Activated naive CD8-positive, alpha-beta T cell (primary cell): ENCODE measurements around the gene EML3.
A peak's percentile ranks its signal among the peaks of the same experiment; 100 is the strongest.
"Not testable (repeated sequence)": the region's sequence is repeated elsewhere in the genome, so short reads cannot be mapped to it uniquely, and the experiment has no call there.

Experiments used
- H3K27ac Mint-ChIP-seq: one replicate; pipeline ENCODE4 v1.8.0; 2021; ENCODE audit warnings: mixed read lengths
- H3K27me3 Mint-ChIP-seq: one replicate; pipeline ENCODE4 v1.8.0; 2021; ENCODE audit warnings: mixed read lengths
- H3K36me3 Mint-ChIP-seq: one replicate; pipeline ENCODE4 v1.8.0; 2021; ENCODE audit warnings: mixed read lengths
- H3K4me1 Mint-ChIP-seq: one replicate; pipeline ENCODE4 v1.8.0; 2021; ENCODE audit warnings: low read depth, mixed read lengths
- H3K4me3 Mint-ChIP-seq: one replicate; pipeline ENCODE4 v1.8.0; 2021; ENCODE audit warnings: mild to moderate bottlenecking, mixed read lengths
- H3K9me3 Mint-ChIP-seq: one replicate; pipeline ENCODE4 v1.8.0; 2021; ENCODE audit warnings: low read depth, mixed read lengths

The EML3 gene

GRCh38 chr11:62592989-62593421 is 19.6 kb downstream of the EML3 start:
- Mint-ChIP-seq H3K36me3 (peaks cover 8% of the 10 kb centered on the region), H3K27ac (peak overlapping the region; percentile 91)

DNA sequence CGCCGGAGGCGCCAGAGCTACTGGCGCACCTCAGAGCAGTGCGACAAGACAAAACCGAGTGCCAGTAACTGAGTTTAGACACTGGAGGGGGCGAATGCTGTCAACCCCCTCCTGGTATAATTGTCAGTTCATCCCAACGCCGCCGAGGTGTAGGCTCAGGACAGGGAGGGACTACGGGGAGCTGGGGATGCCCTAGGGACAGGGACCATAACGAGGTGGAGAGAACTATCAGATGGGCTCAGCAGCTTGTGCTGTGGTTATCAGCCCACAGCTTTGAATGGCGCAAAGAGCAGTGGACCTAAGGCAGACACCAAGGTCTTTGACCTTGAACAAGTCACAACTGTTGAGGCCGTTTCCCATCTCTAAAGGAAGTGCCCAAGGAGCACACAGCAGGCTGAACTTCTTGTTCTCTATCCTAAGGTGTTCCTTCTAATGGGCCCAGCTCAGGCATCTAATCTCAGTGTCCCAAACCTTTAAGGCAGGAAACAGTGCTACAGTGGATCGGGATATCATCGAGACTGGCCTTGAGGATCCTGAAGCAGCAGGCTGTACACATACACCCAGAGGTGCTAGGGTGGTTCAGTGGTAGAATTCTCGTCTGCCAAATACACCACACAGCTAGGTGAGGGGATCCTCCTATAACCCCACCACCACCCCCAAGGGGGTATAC is 20.3 kb downstream of the EML3 start:
- H3K4me1 Mint-ChIP-seq: peaks cover 48% of the 10 kb centered on the region
- peak overlapping the region; percentile 91 for H3K27ac Mint-ChIP-seq
- peaks cover 5% of the 10 kb centered on the region for H3K36me3 Mint-ChIP-seq
- H3K4me3 Mint-ChIP-seq: peak overlapping the region; percentile 95
- H3K9me3 Mint-ChIP-seq: no peaks in the 10 kb centered on the region
- no peaks in the 10 kb centered on the region for H3K27me3 Mint-ChIP-seq

More at GRCh38 chr11:62592989-62593421, 19.6 kb downstream of the EML3 start:
- Mint-ChIP-seq H3K4me3 (peak overlapping the region; percentile 95), H3K27me3 (no peaks in the 10 kb centered on the region), H3K4me1 (peaks cover 49% of the 10 kb centered on the region), H3K9me3 (no peaks in the 10 kb centered on the region)

DNA sequence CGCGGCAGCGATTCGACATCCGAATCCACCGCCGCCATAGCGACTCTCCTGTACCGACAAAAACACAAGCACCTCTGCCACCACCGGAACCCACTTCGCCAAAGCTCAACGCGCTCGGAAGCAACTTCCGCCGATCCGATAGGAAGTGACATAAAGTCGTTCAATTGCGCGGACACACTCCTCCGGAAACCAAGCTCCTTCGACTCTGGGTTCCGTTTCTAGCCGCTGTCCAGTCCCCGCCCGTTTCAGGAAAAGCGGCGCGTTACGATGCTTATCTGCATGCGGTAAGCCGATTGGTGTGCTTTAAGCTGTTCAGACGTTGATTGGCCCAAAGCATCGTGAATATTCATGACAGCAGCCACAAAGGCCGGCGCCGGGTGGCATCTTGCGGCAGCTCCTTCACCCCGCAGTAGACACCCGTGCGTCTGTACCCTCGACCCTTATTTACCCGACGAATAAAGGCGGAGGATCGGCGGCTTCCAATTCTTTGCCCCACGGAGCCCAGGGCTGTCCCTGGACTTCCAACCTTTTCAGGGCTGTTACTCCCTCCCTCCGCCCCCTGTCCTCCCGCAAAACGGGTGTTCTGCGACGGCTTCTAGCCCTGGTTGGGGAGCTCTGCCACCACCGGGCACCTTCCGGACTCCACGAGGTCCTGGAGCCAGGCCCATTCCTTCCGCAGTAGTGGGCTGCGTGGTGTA is 21.0 kb downstream of the EML3 start, which contains the start of gene TUT1:
Gene TUT1 (minus strand): TSS at position 76 of the 698 bp plus-strand sequence. CDS start 38 bp downstream, at position 38.
- H3K4me3 Mint-ChIP-seq: peak within 1 kb of the TSS; percentile 95
- H3K27me3 Mint-ChIP-seq: no peaks in the 10 kb centered on the region
- H3K9me3 Mint-ChIP-seq: no peaks in the 10 kb centered on the region
- peak within 1 kb of the TSS; percentile 91 for H3K27ac Mint-ChIP-seq
- peaks cover 5% of the 10 kb centered on the region for H3K36me3 Mint-ChIP-seq
- peaks cover 45% of the 10 kb centered on the region for H3K4me1 Mint-ChIP-seq

DNA sequence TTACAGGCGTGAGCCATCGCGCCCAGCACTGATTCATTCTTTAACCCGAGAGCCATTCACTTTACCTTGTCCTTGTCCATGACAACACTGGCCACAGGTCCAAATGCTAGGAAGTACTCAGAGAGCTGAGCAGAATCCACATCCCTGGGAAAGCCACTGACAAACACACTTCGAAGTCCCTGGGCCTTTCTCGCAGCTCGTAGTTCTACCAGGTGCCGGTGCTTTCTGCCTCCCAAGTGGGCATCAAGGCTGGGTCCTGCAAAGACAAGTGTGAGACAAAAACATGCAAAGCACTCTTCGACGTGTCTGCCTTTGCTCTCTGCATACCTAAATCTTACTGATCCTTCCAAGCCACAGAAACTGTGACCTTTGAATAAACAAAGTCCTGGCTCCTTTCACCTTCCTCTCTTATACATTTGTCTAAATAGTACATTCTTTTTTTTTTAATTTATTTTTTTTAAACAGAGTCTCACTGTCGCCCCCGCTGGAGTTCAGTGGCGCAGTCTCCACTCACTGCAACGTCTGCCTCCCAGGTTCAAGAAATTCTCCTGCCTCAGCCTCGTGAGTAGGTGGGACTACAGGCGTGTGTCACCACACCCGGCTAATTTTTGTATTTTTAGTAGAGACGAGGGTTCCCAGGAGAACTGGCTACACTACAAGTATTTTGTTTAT is 23.5 kb downstream of the EML3 start:
- peaks cover 39% of the 10 kb centered on the region for H3K4me1 Mint-ChIP-seq
- no peaks in the 10 kb centered on the region for H3K9me3 Mint-ChIP-seq
- peak overlapping the region; percentile 91 for H3K27ac Mint-ChIP-seq
- peak overlapping the region; percentile 95 for H3K4me3 Mint-ChIP-seq
- peaks cover 5% of the 10 kb centered on the region for H3K36me3 Mint-ChIP-seq
- H3K27me3 Mint-ChIP-seq: no peaks in the 10 kb centered on the region

GRCh38 chr11:62585356-62585755 is 27.2 kb downstream of the EML3 start:
- not testable (repeated sequence) for H3K27ac Mint-ChIP-seq, H3K27me3 Mint-ChIP-seq, H3K9me3 Mint-ChIP-seq, H3K36me3 Mint-ChIP-seq, H3K4me3 Mint-ChIP-seq
- H3K4me1 Mint-ChIP-seq: peaks cover 24% of the 10 kb centered on the region

DNA sequence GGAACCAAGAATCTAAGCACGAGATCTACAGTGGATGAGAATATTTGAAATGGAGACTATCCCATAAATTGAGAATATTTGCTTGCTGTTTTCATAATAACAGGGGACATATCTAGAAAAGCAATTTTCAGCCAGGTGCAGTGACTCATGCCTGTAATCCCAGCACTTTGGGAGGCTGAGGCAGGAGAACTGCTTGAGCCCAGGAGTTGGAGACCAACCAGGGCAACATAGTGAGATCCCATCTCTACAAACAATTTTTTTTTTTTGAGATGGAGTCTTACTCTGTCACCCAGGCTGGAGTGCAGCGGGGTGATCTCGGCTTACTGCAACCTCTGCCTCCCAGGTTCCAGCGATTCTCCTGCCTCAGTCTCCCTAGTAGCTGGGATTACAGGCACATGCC is 30.8 kb downstream of the EML3 start:
- not testable (repeated sequence) for H3K27me3 Mint-ChIP-seq, H3K27ac Mint-ChIP-seq, H3K4me3 Mint-ChIP-seq, H3K9me3 Mint-ChIP-seq, H3K4me1 Mint-ChIP-seq, H3K36me3 Mint-ChIP-seq

DNA sequence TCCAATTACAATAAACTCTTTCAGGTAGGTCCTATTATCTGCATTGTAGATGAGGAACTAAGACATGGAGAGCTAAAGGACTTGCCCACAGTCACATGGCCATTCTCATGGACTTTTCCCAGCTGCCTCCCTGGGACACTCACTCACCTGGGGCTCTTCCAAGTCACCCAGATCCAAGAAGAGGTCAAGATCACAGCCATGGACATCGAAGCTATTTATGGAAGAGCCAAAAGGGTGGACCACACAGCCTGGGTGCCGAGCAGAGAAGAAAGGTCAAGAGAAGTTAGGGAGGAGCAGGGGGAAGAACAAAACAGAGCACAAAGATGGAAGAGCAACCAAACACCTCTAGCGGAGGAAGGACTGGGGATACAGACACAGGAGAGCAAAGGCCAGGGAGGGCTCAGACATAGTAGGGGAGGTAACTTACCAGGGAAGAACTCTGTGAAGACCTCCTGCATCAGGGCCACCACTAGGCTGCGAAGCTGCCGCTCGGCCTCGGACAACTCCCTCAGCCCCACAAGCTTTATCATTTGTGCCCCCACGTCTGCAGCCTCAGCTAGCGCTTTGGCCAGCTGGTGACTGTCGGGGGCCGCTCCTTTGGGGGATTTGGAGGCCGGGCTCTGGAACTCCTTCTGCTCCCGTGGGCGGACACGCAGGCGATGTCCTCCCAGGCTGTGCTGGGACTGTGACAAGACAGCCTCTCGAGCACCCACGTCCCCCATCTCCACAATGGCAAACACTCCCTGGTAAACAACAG is 31.4 kb downstream of the EML3 start:
- no peaks in the 10 kb centered on the region for H3K27me3 Mint-ChIP-seq
- peak overlapping the region; percentile 58 for H3K27ac Mint-ChIP-seq
- peaks cover 5% of the 10 kb centered on the region for H3K36me3 Mint-ChIP-seq
- H3K4me3 Mint-ChIP-seq: no peak overlapping the region
- H3K4me1 Mint-ChIP-seq: peaks cover 8% of the 10 kb centered on the region
- no peaks in the 10 kb centered on the region for H3K9me3 Mint-ChIP-seq

DNA sequence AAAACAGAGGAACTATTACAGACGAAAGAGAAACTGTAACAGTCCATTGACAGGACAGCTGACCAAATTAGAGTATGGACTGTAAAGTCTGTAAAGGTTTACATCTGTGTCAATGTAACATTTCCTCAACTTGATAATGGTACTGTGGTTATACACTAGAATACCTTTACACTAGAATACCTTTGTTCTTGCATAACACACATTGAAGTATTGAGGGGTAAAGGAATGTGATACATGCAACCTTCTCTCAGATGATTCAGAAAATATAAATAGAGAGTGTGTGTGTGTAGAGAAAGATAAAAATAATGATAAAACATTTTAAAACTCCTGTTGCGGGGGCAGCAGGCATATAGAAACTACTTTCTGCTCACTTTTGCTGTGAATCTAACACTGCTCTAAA is 33.3 kb downstream of the EML3 start:
- H3K36me3 Mint-ChIP-seq: peaks cover 5% of the 10 kb centered on the region
- no peaks in the 10 kb centered on the region for H3K27me3 Mint-ChIP-seq
- peaks cover 15% of the 10 kb centered on the region for H3K4me1 Mint-ChIP-seq
- H3K4me3 Mint-ChIP-seq: no peak overlapping the region
- no peaks in the 10 kb centered on the region for H3K9me3 Mint-ChIP-seq
- no peak overlapping the region for H3K27ac Mint-ChIP-seq

- no peak overlapping the region for H3K27ac Mint-ChIP-seq
- H3K4me1 Mint-ChIP-seq: peaks cover 19% of the 10 kb centered on the region
- no peak overlapping the region for H3K4me3 Mint-ChIP-seq
- no peaks in the 10 kb centered on the region for H3K27me3 Mint-ChIP-seq
- peaks cover 5% of the 10 kb centered on the region for H3K36me3 Mint-ChIP-seq
- H3K9me3 Mint-ChIP-seq: no peaks in the 10 kb centered on the region
These were observed 34.0 kb downstream of the EML3 start for GRCh38 chr11:62578541-62578940.

DNA sequence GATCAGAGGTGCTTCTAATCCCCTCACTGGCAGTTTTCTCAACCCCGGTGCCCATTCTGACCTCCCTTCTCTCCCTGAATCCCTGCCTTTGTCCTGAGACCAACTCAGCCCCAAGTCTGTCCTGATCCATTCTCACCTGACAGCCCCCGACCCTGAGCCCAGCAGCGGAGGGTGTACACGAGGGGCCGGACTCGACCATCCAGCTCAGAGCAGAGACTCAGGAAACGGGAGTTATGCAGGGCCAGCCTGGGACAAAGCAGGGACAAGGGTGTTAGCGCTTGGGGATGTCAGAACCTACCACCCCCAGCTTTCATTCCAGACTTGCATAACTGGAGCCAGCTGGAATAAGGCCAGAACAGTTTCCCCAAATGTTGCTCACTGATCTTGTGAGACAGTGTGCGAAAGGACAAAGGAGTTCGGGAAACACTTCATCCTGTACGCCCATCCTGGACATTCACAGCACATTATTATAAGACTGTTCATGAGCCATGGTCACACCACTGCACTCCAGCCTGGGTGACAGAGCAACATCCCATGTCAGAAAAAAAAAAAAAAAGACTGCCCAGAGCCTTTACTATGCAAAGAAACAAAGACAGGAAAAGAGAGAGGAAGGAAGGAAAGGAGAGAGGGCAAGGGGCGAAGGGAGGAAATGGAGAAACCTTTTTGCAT is 35.4 kb downstream of the EML3 start:
- Mint-ChIP-seq H3K9me3 (no peaks in the 10 kb centered on the region), H3K4me3 (no peak overlapping the region), H3K27ac (no peak overlapping the region), H3K27me3 (no peaks in the 10 kb centered on the region), H3K4me1 (peaks cover 26% of the 10 kb centered on the region), H3K36me3 (peaks cover 11% of the 10 kb centered on the region)

- peaks cover 37% of the 10 kb centered on the region for H3K4me1 Mint-ChIP-seq
- H3K9me3 Mint-ChIP-seq: no peaks in the 10 kb centered on the region
- peak overlapping the region; percentile 98 for H3K27ac Mint-ChIP-seq
- peaks cover 17% of the 10 kb centered on the region for H3K36me3 Mint-ChIP-seq
- H3K4me3 Mint-ChIP-seq: peak overlapping the region; percentile 82
- H3K27me3 Mint-ChIP-seq: no peaks in the 10 kb centered on the region
These were observed 36.7 kb downstream of the EML3 start for GRCh38 chr11:62575837-62576236.

DNA sequence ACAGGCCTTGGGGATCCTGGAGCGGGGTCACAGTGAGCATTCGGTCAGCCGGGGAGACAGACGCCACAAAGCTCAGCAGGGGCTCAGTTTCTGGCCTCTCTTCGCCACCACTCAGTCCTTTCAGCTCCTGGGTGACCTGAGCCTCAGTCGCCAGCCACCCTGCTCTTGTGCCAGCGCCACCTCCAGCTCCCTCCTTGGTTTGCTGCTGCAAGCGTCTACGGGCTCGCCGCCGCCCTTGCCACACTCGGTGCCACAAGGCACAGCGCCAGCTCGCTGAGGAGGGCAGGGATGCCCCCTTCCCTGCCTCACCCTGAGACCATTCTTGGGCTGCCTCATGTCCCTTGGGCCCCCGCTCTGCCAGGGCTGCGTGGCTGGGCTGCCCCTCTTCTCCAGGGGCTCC is 37.4 kb downstream of the EML3 start:
- peaks cover 17% of the 10 kb centered on the region for H3K36me3 Mint-ChIP-seq
- no peaks in the 10 kb centered on the region for H3K27me3 Mint-ChIP-seq
- no peaks in the 10 kb centered on the region for H3K9me3 Mint-ChIP-seq
- H3K27ac Mint-ChIP-seq: peak overlapping the region; percentile 98
- peaks cover 41% of the 10 kb centered on the region for H3K4me1 Mint-ChIP-seq
- H3K4me3 Mint-ChIP-seq: peak overlapping the region; percentile 99

DNA sequence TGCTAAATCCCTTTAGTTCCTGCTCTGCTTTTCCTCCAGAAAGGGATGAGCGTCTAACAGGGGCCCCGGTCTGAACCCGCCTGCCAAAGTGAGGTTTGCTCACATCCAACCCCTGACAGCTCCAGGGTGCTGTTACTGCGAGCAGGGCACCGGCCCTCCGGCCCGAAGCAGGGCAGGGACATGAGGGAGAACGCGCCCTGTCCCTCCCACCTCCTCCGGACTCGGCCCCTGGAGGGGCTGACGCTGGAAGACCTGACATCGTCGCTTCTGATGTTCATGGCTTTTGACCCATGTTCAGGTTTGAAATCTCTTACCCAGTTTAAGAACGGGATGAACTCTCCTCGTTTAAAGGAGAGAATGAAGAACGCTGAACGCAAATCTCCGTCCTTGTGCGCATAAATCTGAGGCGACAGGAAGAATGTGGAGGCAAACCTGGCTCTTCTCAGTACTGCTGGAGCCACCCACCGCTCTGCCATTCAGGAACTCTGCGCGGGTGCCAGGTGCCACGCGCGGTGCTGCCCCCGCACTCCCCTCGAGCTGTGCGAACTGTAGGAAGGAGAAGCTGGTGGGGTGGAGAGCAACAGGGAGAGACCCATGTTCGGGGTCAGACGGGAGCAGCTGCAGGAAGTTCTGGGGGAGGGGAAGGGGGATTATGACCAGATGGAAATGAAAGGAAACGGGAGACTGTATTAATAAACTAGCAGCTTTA is 38.1 kb downstream of the EML3 start:
- Mint-ChIP-seq H3K4me1 (peaks cover 47% of the 10 kb centered on the region), H3K4me3 (peak overlapping the region; percentile 99), H3K9me3 (no peaks in the 10 kb centered on the region), H3K36me3 (peaks cover 17% of the 10 kb centered on the region), H3K27ac (peak overlapping the region; percentile 98), H3K27me3 (no peaks in the 10 kb centered on the region)
